Calu3 (cell line): ENCODE measurements around the gene METTL15. TPM values are rescaled to one million over a fixed set of nuclear protein-coding genes. Genes with fewer than 3 reads are reported as not detected.
"Not testable (repeated sequence)": the region's sequence is repeated elsewhere in the genome, so short reads cannot be mapped to it uniquely, and the experiment has no call there.

Source experiments
- BruUV-seq: library from RNA; stranded (reverse); fragments of 400-500 nt; replicated peaks from 2 replicates; lab custom pipeline; 2021; lab: Mats Ljungman, UMichigan
- CTCF ChIA-PET: fragments of 300-600 bp; sonication (Branson Sonifier 250); formaldehyde crosslinking; loops from one replicate; lab custom pipeline; 2022; ENCODE audit warnings: antibody characterized with exemption; lab: Charles Lee
- DNase-seq: peaks from one replicate; pipeline ENCODE4 v3.0.0; 2022
- H3K27ac Mint-ChIP-seq: one replicate; pipeline ENCODE4 v1.8.0; 2022; ENCODE audit warnings: mixed read lengths; ENCODE audit not compliant: unreplicated experiment
- H3K27me3 Mint-ChIP-seq: one replicate; pipeline ENCODE4 v1.8.0; 2022; ENCODE audit warnings: mixed read lengths; ENCODE audit not compliant: unreplicated experiment
- H3K36me3 Mint-ChIP-seq: one replicate; pipeline ENCODE4 v1.8.0; 2022; ENCODE audit warnings: mild to moderate bottlenecking, moderate library complexity, mixed read lengths; ENCODE audit not compliant: insufficient read depth, unreplicated experiment
- H3K4me1 Mint-ChIP-seq: one replicate; pipeline ENCODE4 v1.8.0; 2022; ENCODE audit warnings: mild to moderate bottlenecking, low read depth, mixed read lengths; ENCODE audit not compliant: unreplicated experiment
- H3K4me3 Mint-ChIP-seq: one replicate; pipeline ENCODE4 v1.8.0; 2022; ENCODE audit warnings: mild to moderate bottlenecking, low read depth, moderate library complexity, mixed read lengths; ENCODE audit not compliant: unreplicated experiment
- H3K9me3 Mint-ChIP-seq: one replicate; pipeline ENCODE4 v1.8.0; 2022; ENCODE audit warnings: low read depth, mixed read lengths; ENCODE audit not compliant: unreplicated experiment
- intact Hi-C: fragments of 100-400 bp; cut with micrococcal nuclease; formaldehyde crosslinking; loops from one replicate; pipeline ENCODE4 v1.10.0; 2022; ENCODE audit not compliant: unreplicated experiment
- total RNA-seq: library from RNA; stranded (reverse); gene quantifications from 2 replicates; pipeline ENCODE4 v1.2.3, GENCODE V29; 2022
- TF ChIP-seq, protein P1 (sequence below): fragments of 200-600 bp; IDR thresholded peaks from one replicate; pipeline ENCODE4 v1.8.0; 2022; ENCODE audit warnings: antibody characterized with exemption; ENCODE audit not compliant: unreplicated experiment

The METTL15 gene
- total RNA-seq, 1 experiment from 2014 or later = 19.0 TPM

DNA sequence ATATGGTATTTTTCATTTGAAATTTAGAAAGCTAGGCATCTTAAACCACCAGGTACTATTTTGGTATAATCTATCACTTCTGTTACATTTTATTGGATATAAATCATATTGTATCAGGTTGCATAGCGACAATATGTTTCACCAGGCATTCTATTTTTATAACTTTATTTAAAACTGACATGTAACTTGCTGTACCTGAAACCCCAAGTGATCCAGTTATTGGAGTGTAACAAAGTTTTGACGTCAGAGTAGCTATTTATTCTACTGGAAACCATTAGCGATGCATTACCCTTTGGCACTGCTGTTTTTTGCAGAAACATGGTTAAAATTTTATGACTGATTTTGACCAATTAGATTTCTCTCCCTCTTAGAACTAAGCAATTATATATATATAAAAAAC, 160.7 kb downstream of the METTL15 start:
- no TSS peak for BruUV-seq
- DNase-seq = no peak
- no peak overlapping the region for H3K27ac Mint-ChIP-seq
- intact Hi-C loops = no loop called here
- H3K27me3 Mint-ChIP-seq = no peaks in the 10 kb centered on the region
- H3K36me3 Mint-ChIP-seq = no peaks in the 10 kb centered on the region
- H3K9me3 Mint-ChIP-seq = peaks cover 7% of the 10 kb centered on the region
- TF ChIP-seq, protein P1, sequence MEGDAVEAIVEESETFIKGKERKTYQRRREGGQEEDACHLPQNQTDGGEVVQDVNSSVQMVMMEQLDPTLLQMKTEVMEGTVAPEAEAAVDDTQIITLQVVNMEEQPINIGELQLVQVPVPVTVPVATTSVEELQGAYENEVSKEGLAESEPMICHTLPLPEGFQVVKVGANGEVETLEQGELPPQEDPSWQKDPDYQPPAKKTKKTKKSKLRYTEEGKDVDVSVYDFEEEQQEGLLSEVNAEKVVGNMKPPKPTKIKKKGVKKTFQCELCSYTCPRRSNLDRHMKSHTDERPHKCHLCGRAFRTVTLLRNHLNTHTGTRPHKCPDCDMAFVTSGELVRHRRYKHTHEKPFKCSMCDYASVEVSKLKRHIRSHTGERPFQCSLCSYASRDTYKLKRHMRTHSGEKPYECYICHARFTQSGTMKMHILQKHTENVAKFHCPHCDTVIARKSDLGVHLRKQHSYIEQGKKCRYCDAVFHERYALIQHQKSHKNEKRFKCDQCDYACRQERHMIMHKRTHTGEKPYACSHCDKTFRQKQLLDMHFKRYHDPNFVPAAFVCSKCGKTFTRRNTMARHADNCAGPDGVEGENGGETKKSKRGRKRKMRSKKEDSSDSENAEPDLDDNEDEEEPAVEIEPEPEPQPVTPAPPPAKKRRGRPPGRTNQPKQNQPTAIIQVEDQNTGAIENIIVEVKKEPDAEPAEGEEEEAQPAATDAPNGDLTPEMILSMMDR = no peak
- H3K4me1 Mint-ChIP-seq = no peaks in the 10 kb centered on the region
- CTCF ChIA-PET = no interaction called here
- no peak overlapping the region for H3K4me3 Mint-ChIP-seq

DNA sequence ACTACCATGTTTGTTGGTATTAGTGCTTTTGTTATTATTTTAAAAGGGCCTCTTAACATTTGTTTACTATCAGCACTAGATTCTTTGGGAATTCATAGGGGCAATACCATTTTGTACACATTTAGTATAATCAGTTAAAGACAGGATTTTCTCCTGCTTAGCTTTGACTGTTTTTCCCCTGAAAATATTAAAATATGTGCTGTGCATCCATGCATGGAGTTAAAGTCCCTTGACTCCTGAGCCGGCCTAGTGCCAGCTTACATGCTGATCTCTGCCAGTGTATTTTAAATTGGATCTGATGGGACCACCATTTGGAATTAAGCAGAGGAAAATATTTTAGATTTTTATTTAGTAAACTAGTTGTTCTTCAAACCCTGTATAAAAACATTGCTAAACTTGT, 161.4 kb downstream of the METTL15 start:
- H3K36me3 Mint-ChIP-seq = no peaks in the 10 kb centered on the region
- DNase-seq = no peak
- intact Hi-C loops = no loop called here
- no peak overlapping the region for H3K4me3 Mint-ChIP-seq
- peaks cover 7% of the 10 kb centered on the region for H3K9me3 Mint-ChIP-seq
- no peak overlapping the region for H3K27ac Mint-ChIP-seq
- CTCF ChIA-PET = no interaction called here
- no TSS peak for BruUV-seq
- TF ChIP-seq, protein P1 = no peak
- H3K27me3 Mint-ChIP-seq = no peaks in the 10 kb centered on the region
- no peaks in the 10 kb centered on the region for H3K4me1 Mint-ChIP-seq

DNA sequence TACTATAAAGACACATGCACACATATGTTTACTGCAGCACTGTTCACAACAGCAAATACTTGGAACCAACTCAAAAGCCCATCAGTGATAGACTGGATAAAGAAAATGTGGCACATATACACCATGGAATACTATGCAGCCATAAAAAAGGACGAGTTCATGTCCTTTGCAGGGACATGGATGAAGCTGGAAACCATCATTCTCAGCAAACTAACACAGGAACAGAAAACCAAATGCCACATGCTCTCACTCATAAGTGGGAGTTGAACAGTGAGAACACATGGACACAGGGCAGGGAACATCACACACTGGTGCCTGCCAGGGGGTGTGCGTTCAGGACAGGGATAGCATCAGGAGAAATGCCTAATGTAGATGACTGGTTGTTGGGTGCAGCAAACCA, 164.1 kb downstream of the METTL15 start:
- DNase-seq, H3K27ac Mint-ChIP-seq, H3K9me3 Mint-ChIP-seq, H3K27me3 Mint-ChIP-seq, intact Hi-C loops, H3K4me3 Mint-ChIP-seq, H3K4me1 Mint-ChIP-seq, BruUV-seq, CTCF ChIA-PET, H3K36me3 Mint-ChIP-seq: not testable (repeated sequence)

DNA sequence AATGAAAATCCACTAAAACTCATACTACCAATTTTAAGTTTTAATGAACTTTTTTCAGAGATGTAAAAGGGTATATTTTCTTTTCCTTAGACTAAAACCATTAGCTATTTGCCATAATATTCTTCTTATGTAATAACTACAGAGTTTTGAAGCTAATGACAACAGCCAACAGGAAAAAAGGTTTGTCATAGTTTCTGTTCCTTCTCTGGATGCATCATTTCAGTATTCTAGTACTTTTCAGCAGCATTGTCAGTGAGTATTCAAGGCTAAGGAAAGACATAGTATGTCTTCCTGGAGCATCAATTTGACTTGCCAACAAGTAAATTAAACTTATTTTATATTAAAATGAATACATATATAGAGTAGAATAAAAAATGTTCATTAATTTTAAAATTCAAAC, 166.0 kb downstream of the METTL15 start:
- no peak overlapping the region for H3K4me3 Mint-ChIP-seq
- H3K27me3 Mint-ChIP-seq = no peaks in the 10 kb centered on the region
- TF ChIP-seq, protein P1 = no peak
- no TSS peak for BruUV-seq
- intact Hi-C loops = no loop called here
- H3K4me1 Mint-ChIP-seq = no peaks in the 10 kb centered on the region
- CTCF ChIA-PET = no interaction called here
- H3K27ac Mint-ChIP-seq = no peak overlapping the region
- no peaks in the 10 kb centered on the region for H3K36me3 Mint-ChIP-seq
- no peaks in the 10 kb centered on the region for H3K9me3 Mint-ChIP-seq
- DNase-seq = no peak

DNA sequence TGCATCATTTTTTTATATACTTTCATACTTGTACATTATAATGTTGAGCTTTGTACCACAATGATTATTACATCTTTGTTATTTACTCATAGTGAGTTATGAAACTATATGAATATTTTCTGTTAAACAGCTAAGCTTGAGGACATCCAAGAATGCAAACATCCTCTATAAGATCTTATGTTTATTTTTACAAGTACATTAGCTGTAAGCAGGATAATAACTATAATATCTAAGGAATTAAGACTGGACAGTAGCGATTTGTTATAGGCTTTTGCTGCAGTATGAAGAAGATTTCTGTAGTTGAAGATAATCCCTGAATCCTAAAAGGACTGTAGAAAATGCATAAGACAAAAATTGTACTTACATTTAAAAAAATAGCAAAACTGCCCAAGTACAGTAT, 176.0 kb downstream of the METTL15 start:
- BruUV-seq = no TSS peak
- no peaks in the 10 kb centered on the region for H3K27me3 Mint-ChIP-seq
- H3K4me1 Mint-ChIP-seq = no peaks in the 10 kb centered on the region
- no peak overlapping the region for H3K27ac Mint-ChIP-seq
- TF ChIP-seq, protein P1 = no peak
- intact Hi-C loops = no loop called here
- no peaks in the 10 kb centered on the region for H3K36me3 Mint-ChIP-seq
- CTCF ChIA-PET = no interaction called here
- no peaks in the 10 kb centered on the region for H3K9me3 Mint-ChIP-seq
- no peak overlapping the region for H3K4me3 Mint-ChIP-seq
- no peak for DNase-seq
